Mesenchymal stem cell (in vitro differentiated cells and primary cell): Measurements from ENCODE around the gene SPATA16.

Source experiments
- DNase-seq: peaks from one replicate; pipeline ENCODE4 v3.0.0-alpha.2; 2013
- H2AFZ ChIP-seq: one replicate; pipeline ENCODE4 v1.6.1; 2013; ENCODE audit warnings: low read depth, mild to moderate bottlenecking, control low read depth, inconsistent platforms, low read length, moderate library complexity
- H2AK5ac ChIP-seq: 2 replicates; pipeline ENCODE4 v1.6.1; 2013; ENCODE audit warnings: low read length, moderate library complexity, mild to moderate bottlenecking, inconsistent platforms; ENCODE audit not compliant: severe bottlenecking
- H2BK120ac ChIP-seq: one replicate; pipeline ENCODE4 v1.6.1; 2013; ENCODE audit warnings: low read depth, mild to moderate bottlenecking, inconsistent platforms, low read length, moderate library complexity
- H2BK12ac ChIP-seq, 2 experiments: one replicate each; pipeline ENCODE4 v1.6.1; 2013; ENCODE audit warnings: inconsistent platforms in 2 of 2, low read length in 2 of 2, mild to moderate bottlenecking in 2 of 2, moderate library complexity in 2 of 2, control low read depth in 1 of 2
- H2BK15ac ChIP-seq: one replicate; pipeline ENCODE4 v1.6.1; 2013; ENCODE audit warnings: mild to moderate bottlenecking, low read depth, inconsistent platforms; ENCODE audit not compliant: poor library complexity, severe bottlenecking
- H2BK5ac ChIP-seq: 2 replicates; pipeline ENCODE4 v1.6.1; 2013; ENCODE audit warnings: low read depth, mild to moderate bottlenecking, low read length, control low read depth, inconsistent platforms; ENCODE audit not compliant: poor library complexity, severe bottlenecking
- H3K14ac ChIP-seq, 2 experiments: one replicate each; pipeline ENCODE4 v1.6.1; 2013; ENCODE audit warnings: inconsistent platforms in 2 of 2, low read length in 2 of 2, control low read depth in 1 of 2, mild to moderate bottlenecking in 1 of 2, moderate library complexity in 1 of 2
- H3K18ac ChIP-seq, 2 experiments: one replicate each; pipeline ENCODE4 v1.6.1; 2013; ENCODE audit warnings: inconsistent platforms in 2 of 2, low read length in 2 of 2, control low read depth in 1 of 2, low read depth in 1 of 2, mild to moderate bottlenecking in 1 of 2
- H3K23ac ChIP-seq, 2 experiments: one replicate each; pipeline ENCODE4 v1.6.1; 2013; ENCODE audit warnings: inconsistent platforms in 2 of 2, low read length in 2 of 2, mild to moderate bottlenecking in 2 of 2, moderate library complexity in 2 of 2, control low read depth in 1 of 2
- H3K27ac ChIP-seq: 2 replicates; pipeline ENCODE4 v1.5.1; 2013; ENCODE audit warnings: mild to moderate bottlenecking, moderate library complexity, low read length, control low read depth, inconsistent platforms; ENCODE audit not compliant: poor library complexity, severe bottlenecking
- H3K27me3 ChIP-seq, 2 experiments: 2 replicates each; pipeline versions ENCODE4 v1.6.1 to v1.7.0; 2013; ENCODE audit warnings: low read length in 2 of 2, mild to moderate bottlenecking in 2 of 2, moderate library complexity in 2 of 2, control low read depth in 1 of 2, inconsistent platforms in 1 of 2; ENCODE audit not compliant: control insufficient read depth in 1 of 2, insufficient read depth in 1 of 2
- H3K36me3 ChIP-seq, 2 experiments: 2 replicates each; pipeline versions ENCODE4 v1.6.1 to v1.7.0; 2013; ENCODE audit warnings: low read length in 2 of 2, control low read depth in 1 of 2, inconsistent platforms in 1 of 2, low read depth in 1 of 2, mild to moderate bottlenecking in 1 of 2; ENCODE audit not compliant: insufficient read depth in 2 of 2, control insufficient read depth in 1 of 2
- H3K4ac ChIP-seq, 2 experiments: one replicate each; pipeline ENCODE4 v1.6.1; 2013; ENCODE audit warnings: inconsistent platforms in 2 of 2, low read length in 2 of 2, mild to moderate bottlenecking in 2 of 2, moderate library complexity in 2 of 2, control low read depth in 1 of 2, low read depth in 1 of 2
- H3K4me1 ChIP-seq: 2 replicates; pipeline ENCODE4 v1.6.1; 2013; ENCODE audit warnings: low read depth, low read length, control low read depth; ENCODE audit not compliant: control insufficient read depth, insufficient read depth
- H3K4me2 ChIP-seq: 2 replicates; pipeline ENCODE4 v1.6.1; 2013; ENCODE audit warnings: low read length, mild to moderate bottlenecking, inconsistent platforms; ENCODE audit not compliant: poor library complexity, severe bottlenecking
- H3K4me3 ChIP-seq, 2 experiments: 2 replicates each; pipeline versions ENCODE4 v1.5.1 to v1.7.0; 2013; ENCODE audit warnings: low read length in 2 of 2, mild to moderate bottlenecking in 2 of 2, control low read depth in 1 of 2, low read depth in 1 of 2; ENCODE audit not compliant: insufficient read depth in 1 of 2
- H3K79me1 ChIP-seq: replicated peaks from 2 replicates; pipeline ENCODE4 v1.6.1; 2013; ENCODE audit warnings: mild to moderate bottlenecking, control low read depth, low read length, inconsistent platforms; ENCODE audit not compliant: poor library complexity, severe bottlenecking
- H3K9ac ChIP-seq: 2 replicates; pipeline ENCODE4 v1.7.0; 2013; ENCODE audit warnings: mild to moderate bottlenecking, low read length, moderate library complexity
- H3K9me3 ChIP-seq: 2 replicates; pipeline ENCODE4 v1.7.0; 2013; ENCODE audit warnings: mild to moderate bottlenecking, low read length; ENCODE audit not compliant: control insufficient read depth
- H4K8ac ChIP-seq: one replicate; pipeline ENCODE4 v1.6.1; 2013; ENCODE audit warnings: inconsistent platforms, mild to moderate bottlenecking, low read length, moderate library complexity
- H4K91ac ChIP-seq: one replicate; pipeline ENCODE4 v1.6.1; 2013; ENCODE audit warnings: mild to moderate bottlenecking, low read length, inconsistent platforms
- WGBS: methylation state at CpG from one replicate; pipeline ENCODE4 v1.1.7; 2013; ENCODE audit warnings: mixed read lengths; 5-methylcytosine and 5-hydroxymethylcytosine counted together

SPATA16 gene

DNA sequence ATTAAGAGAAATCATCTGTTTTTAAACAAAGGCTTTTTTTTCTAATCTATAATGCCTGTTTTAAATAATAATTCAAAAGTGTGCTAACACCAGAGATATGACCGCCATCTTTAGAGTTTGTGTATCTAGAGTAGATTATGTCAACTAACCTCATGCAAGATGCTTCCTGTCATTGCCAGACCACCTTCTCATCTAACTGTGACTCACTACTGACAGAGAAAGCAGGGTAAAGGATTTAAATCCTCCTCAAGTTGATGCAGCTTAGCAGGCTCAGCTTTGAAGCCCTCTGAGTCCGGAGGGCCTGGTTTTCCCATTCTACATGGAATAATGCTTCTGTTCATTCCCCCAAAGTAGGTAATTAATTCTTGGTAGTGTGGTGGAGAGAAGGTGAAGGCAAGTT lies 282.0 kb downstream of the SPATA16 start:
- peaks cover 2% of the 10 kb centered on the region for H3K4me1 ChIP-seq
- H2BK120ac ChIP-seq: no peak overlapping the region
- no peak overlapping the region for H3K18ac ChIP-seq
- H3K4me3 ChIP-seq: no peak overlapping the region
- H3K36me3 ChIP-seq: no peaks in the 10 kb centered on the region
- H3K14ac ChIP-seq: no peak overlapping the region
- H3K9me3 ChIP-seq: no peaks in the 10 kb centered on the region
- no peak overlapping the region for H3K4me2 ChIP-seq
- no peak overlapping the region for H4K8ac ChIP-seq
- H2BK12ac ChIP-seq: no peak overlapping the region
- H3K27ac ChIP-seq: no peak overlapping the region
- H3K27me3 ChIP-seq: peaks cover 0 to 40% of the 10 kb centered on the region in 2 experiments
- no peak overlapping the region for H2BK15ac ChIP-seq
- no peak overlapping the region for H2BK5ac ChIP-seq
- H3K4ac ChIP-seq: no peak overlapping the region
- no peak overlapping the region for H4K91ac ChIP-seq
- no peak overlapping the region for H3K23ac ChIP-seq
- DNase-seq: peak; percentile 31
- H2AK5ac ChIP-seq: no peak overlapping the region
- WGBS: 56% methylated on average over 1 of the region's 2 CpGs
- no peaks in the 10 kb centered on the region for H3K79me1 ChIP-seq
- no peak overlapping the region for H2AFZ ChIP-seq
- H3K9ac ChIP-seq: no peak overlapping the region

DNA sequence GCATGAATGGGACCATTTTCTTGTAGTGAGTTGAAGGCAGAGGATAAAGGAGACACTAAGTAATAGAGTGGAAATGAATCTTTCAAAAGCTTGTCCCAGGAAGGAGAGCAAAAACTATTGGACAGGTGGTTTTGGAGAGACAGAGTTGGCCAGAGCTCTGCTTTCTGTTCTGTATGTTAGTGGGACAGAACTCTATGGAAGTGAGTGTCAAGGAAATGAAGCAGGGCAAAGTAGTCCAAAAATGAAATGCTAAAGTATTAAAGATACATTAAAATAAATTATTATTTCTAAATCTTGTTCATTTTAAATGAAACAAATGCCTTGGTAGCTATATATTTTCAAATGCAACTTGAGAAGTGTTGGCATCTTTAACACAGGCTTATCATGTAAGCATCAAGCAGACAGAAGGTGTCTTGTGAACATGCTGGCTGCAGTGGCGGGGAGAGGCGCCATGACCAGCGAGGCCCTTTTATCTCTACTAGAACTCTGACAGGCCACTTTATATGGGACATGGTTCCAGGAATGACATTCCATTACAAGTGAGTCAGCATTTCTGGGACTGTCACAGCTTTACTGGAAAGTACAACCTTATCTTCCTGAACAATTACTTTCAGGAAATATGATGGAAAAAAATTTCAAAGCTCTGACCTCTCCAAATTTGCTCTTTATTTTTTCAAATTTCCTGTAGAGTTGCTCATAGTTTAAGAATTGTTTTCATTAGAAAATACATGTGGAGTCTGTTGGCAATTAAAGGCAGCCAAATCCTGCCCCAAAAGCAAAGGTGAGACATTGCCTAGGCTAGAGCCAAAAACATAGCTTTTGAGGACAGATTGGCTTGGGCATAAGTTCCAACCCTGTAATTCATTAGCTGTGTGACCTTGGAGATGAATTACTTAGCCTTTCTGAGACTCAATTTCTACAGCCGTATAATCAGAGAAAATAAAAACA lies 284.0 kb downstream of the SPATA16 start:
- no peaks in the 10 kb centered on the region for H3K9me3 ChIP-seq

GRCh38 chr3:172855037-172855436 lies 286.0 kb downstream of the SPATA16 start:
- Histone ChIP-seq H3K4me1 (peaks cover 2% of the 10 kb centered on the region), H2AFZ (no peak overlapping the region), H3K27me3 (peaks cover 0 to 72% of the 10 kb centered on the region in 2 experiments), H2BK12ac (no peak overlapping the region), H3K23ac (no peak overlapping the region), H3K9me3 (no peaks in the 10 kb centered on the region), H4K8ac (no peak overlapping the region), H4K91ac (no peak overlapping the region), H3K4ac (no peak overlapping the region), H3K27ac (no peak overlapping the region), H2AK5ac (no peak overlapping the region), H3K9ac (no peak overlapping the region), H3K18ac (no peak overlapping the region), H2BK120ac (no peak overlapping the region), H3K14ac (no peak overlapping the region), H3K4me2 (no peak overlapping the region), H2BK15ac (no peak overlapping the region), H3K36me3 (no peaks in the 10 kb centered on the region), H3K4me3 (no peak overlapping the region), H3K79me1 (no peaks in the 10 kb centered on the region), H2BK5ac (no peak overlapping the region)
- DNase-seq: no peak

More for the DNA sequence above, 284.0 kb downstream of the SPATA16 start:
- Histone ChIP-seq H3K4me1 (peaks cover 2% of the 10 kb centered on the region), H2BK5ac (no peak overlapping the region), H3K4me3 (no peak overlapping the region), H3K36me3 (no peaks in the 10 kb centered on the region), H2BK120ac (no peak overlapping the region), H3K4ac (no peak overlapping the region), H3K14ac (no peak overlapping the region), H3K4me2 (no peak overlapping the region), H2AK5ac (no peak overlapping the region), H3K27ac (no peak overlapping the region), H4K91ac (no peak overlapping the region), H3K23ac (no peak overlapping the region), H2BK15ac (no peak overlapping the region), H4K8ac (no peak overlapping the region), H2BK12ac (no peak overlapping the region), H2AFZ (no peak overlapping the region), H3K79me1 (no peaks in the 10 kb centered on the region), H3K18ac (no peak overlapping the region), H3K9ac (no peak overlapping the region), H3K27me3 (peaks cover 0 to 58% of the 10 kb centered on the region in 2 experiments)
- peak; percentile 25 for DNase-seq
- WGBS: 82% methylated on average over 3 of the region's 4 CpGs

- H3K27ac ChIP-seq: no peak overlapping the region
- H3K9ac ChIP-seq: no peak overlapping the region
- no peaks in the 10 kb centered on the region for H3K36me3 ChIP-seq
- no peak overlapping the region for H3K4ac ChIP-seq
- no peak overlapping the region for H2AFZ ChIP-seq
- peaks cover 2% of the 10 kb centered on the region for H3K4me1 ChIP-seq
- no peak overlapping the region for H4K8ac ChIP-seq
- H3K18ac ChIP-seq: no peak overlapping the region
- H3K14ac ChIP-seq: no peak overlapping the region
- H3K27me3 ChIP-seq: peaks cover 0 to 78% of the 10 kb centered on the region in 2 experiments
- H3K4me2 ChIP-seq: no peak overlapping the region
- H3K23ac ChIP-seq: no peak overlapping the region
- no peak overlapping the region for H2AK5ac ChIP-seq
- no peaks in the 10 kb centered on the region for H3K9me3 ChIP-seq
- no peaks in the 10 kb centered on the region for H3K79me1 ChIP-seq
- H4K91ac ChIP-seq: no peak overlapping the region
- H2BK12ac ChIP-seq: no peak overlapping the region
- WGBS: 80% methylated on average over 1 of the region's 3 CpGs
- no peak overlapping the region for H2BK120ac ChIP-seq
- no peak overlapping the region for H2BK15ac ChIP-seq
- no peak for DNase-seq
- no peak overlapping the region for H2BK5ac ChIP-seq
- no peak overlapping the region for H3K4me3 ChIP-seq
Measured at GRCh38 chr3:172853921-172854666, 286.9 kb downstream of the SPATA16 start.
